HG02973 (cell line): Measurements from ENCODE around the gene NAV2.
A peak's percentile ranks its signal among the peaks of the same experiment; 100 is the strongest.

Experiments
- ATAC-seq: cut with Tn5 transposase; IDR thresholded peaks from one replicate; pipeline ENCODE4 v1.9.1; 2021; ENCODE audit warnings: moderate library complexity; ENCODE audit not compliant: unreplicated experiment

NAV2 gene

GRCh38 chr11:20031155-20032001, 318.7 kb downstream of the NAV2 start:
- ATAC-seq: no peak

- ATAC-seq: no peak
Measured at GRCh38 chr11:20032127-20032526, 319.5 kb downstream of the NAV2 start.

DNA sequence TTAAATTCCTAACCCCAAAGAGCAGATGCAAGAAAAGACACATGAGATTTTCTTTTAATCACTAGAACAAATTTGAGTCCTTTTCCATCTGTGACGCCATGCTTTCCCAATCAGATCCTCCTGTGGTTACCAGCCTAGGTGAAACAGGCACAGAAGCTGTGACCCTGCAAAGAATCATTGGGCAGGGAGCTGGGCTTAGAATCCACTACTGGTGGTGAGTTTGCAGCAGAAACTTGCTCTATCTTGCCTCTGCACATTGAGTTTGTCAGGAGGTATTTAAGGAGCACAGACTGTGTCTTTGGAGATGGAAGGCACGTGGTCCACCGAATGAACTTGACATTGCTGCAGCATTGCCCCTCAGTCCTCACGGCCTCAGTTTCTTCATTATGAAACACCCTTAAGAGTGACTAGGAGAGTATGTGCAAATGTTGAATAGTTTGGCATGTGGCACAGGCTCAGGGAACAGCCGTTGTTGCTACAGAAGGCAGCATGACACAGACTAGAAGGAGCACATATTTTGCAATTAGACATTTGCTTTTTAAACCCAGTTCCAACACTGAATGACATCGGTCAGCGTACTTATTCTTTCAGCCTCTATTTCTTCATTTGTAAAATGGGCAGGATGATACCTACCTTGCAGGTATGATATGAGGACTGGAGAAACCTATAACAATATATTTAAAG, 320.1 kb downstream of the NAV2 start:
- ATAC-seq: no peak

GRCh38 chr11:20033806-20034205, 321.2 kb downstream of the NAV2 start:
- ATAC-seq: no peak

GRCh38 chr11:20034941-20035340, 322.3 kb downstream of the NAV2 start:
- ATAC-seq: no peak

DNA sequence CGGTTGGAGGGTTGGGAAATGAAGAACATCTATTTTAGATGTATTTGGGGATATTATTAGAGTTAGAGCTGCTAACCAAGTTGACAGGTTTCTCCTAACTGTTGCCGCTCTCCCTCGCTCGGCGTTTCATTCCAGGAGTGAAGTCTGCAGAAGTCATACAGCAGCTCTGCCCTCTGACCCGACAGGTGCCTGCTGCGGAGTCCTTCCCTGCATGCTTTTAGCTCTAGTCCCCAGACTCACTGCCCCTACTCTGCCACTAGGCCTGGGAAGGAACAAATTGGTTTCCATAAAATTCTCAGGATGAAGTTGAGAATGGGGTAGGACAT, 322.7 kb downstream of the NAV2 start:
- ATAC-seq: no peak

DNA sequence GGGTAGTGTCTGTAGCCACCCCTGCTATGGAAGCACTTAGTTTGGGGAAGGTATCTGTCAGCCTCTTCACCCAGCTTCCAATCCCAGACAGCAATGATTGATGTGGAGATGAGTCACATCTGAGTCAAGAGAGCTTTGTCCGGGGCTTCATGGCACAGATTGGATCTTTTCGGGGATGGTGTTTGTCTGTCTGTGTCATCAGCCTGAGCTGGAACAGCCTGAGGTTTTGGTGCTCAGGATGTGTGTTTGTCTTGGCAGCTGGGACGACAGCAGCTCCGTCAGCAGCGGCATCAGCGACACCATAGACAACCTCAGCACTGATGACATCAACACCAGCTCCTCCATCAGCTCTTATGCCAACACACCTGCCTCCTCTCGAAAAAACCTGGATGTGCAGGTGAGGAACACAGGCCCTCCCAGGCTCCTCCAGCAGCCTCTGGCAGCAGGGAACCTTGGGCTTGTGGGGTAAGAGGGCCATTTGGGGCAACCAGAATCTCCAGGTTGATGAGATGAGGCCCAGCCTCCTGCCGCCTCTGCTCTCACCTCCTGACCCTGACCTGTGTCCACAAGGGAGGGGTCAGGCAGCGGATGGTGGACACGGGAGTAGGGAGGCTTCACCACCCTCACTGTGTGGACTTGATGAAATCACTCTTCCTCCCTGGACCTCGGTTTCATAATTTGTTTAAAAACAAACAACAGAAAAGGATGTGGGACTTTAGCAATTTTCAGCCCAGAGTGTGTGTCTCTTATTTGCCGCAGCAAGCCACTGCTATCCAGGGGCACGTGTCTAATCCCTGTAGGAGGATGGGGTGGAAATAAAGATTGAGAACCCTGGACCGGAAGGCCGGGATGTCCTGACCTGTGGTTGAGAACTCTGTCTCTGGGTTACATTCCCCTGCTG, 323.3 kb downstream of the NAV2 start:
- no peak for ATAC-seq

DNA sequence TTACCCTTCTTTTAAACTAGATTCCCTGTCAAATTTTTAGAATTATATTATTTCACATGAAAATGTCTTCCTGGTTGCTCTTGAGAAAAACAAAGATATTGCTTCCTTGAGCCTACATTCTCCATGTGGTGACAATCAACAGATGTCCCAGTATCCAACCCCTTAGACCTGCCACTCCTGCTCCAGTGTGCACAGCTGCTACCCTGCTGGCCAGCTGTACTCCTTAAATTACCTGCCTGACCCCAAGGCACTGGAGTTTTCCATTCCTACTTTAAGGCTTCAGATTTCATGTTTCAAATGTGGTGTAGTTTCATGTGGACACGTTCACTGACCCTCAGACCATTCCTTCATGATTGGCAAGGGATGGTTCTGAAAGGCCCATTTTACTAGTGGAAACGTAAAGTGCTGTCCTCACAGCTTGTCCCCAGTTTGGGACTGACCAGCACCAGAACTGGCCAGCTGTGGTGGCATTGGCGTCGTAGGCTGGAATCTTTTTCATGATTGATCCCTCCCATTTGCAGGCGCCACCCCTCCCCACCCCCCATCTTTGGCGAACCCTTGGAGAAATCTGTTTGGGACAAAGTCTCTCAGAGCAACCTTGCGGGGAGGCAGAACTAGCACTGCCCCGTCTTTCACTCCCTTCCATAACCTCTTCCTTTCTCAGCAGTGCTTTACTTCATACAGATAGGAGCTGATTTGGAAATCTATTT, 324.1 kb downstream of the NAV2 start:
- no peak for ATAC-seq

DNA sequence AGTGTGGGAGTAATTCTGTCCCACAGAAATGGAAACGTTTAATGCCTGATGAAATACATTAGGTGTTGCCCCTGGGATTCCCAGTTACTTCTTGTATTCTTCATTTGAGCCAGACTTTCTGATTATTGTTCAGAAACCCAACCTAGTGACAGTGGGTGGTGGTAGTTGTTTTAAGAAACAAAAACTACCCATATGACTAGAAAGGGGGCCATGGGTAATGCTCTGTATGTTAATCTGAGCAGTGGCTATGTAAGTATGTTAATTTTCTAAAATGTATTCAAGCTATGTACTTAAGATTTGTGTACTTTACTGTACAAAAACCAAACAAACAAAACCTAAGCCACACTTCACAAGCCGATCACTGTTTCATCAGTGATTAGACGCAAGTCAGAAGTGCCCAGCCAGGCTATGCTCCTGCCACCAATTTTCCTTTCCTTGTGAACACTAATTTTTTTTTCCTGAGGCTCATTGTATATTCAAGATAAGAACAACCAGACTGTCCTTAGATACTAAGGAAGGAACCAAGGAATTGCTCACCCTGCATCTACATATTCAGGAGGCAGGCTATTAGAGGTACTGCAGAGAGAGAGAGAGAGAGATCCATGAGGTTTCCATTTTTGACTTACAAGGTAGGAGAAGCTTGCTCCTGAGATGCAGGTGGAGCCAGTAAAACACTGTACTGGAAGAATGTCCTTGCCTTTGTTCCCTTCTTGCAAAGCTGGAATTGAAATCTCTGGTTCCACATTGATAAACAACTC, 324.9 kb downstream of the NAV2 start:
- ATAC-seq: peak; percentile 63

DNA sequence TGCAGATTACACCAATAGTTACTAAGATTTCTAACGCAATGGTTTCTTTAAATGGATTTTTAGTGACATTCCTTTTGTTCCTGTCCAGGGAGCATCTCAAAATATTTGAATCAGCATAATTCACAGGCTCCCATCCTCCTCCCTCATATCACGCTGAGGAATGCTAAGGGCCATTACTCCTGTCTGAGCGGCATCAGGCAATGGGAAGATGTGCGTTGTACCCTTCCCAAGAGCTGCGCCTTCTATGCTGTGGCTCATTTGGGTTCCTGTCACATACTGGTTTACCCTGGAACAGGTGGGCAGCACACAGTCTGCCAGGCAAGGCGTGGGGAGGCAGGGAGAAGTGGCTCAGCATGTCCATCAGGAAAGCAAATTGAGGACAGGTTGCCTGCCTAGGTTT, 325.8 kb downstream of the NAV2 start:
- ATAC-seq: no peak

DNA sequence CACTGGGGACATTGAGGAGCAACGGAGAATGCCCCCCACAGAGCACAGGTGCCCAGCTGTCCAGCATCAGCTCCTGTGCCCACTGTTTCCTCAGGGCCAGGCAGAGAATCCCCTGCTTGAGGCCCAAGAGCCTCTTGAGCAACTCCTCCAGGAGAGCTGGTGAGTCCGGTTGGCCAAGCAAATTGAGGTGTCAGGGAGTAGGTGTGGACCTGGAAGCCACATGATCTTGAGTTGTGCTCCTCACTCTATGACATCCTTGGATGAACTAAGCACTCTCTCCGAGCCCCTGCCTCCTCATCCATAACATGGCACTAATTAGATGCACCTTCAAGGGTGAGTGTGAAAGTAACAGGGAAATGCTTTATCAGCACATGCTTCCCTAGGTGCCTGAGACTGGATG, 326.3 kb downstream of the NAV2 start:
- no peak for ATAC-seq

DNA sequence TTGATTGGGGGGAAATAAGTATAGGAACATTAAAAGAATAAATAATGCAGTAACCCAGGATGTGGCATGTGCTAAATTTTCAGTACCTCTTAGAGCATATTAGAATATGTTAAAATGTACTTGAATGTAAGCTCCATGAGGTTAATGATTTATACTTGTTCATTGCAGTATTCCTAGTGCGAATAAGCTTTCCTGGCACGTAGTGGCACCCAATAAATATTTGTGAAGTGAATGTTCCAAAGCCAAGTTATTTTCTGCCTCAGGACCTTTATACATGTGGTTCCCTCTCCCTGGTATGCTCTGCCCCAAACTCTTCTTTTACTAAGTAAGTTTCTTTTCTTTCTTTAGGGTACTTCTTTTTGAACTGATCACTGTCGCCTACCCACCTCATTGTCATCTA, 328.9 kb downstream of the NAV2 start:
- no peak for ATAC-seq

GRCh38 chr11:20042045-20042639, 329.5 kb downstream of the NAV2 start:
- ATAC-seq: no peak

DNA sequence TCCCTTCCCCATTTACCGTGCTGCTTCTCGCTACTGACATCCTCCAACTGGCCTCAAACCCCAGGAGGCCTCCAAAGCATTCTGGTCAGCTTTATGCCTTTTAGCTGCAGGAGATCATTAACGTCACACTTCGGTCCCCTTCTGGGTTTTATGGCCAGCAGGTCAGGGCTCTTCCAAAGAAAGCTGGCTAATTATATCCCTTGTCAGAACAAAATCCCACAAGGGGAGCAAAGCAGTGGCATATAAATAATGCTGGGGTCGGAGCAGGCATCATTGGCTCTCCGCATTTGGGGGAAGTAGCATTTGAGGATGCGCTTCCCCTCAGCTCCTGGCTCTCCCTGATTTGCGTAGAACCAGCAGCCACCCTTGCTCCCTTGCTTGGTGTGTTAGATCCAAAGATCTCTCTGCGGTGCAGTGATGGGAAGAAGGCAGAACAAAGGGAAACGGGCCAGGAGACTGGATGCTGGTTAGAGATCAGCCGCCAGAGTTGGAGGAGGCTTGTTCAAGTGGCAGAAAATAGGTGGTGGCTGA, 330.2 kb downstream of the NAV2 start:
- no peak for ATAC-seq

- ATAC-seq: no peak
Measured at GRCh38 chr11:20043992-20044391, 331.4 kb downstream of the NAV2 start.

DNA sequence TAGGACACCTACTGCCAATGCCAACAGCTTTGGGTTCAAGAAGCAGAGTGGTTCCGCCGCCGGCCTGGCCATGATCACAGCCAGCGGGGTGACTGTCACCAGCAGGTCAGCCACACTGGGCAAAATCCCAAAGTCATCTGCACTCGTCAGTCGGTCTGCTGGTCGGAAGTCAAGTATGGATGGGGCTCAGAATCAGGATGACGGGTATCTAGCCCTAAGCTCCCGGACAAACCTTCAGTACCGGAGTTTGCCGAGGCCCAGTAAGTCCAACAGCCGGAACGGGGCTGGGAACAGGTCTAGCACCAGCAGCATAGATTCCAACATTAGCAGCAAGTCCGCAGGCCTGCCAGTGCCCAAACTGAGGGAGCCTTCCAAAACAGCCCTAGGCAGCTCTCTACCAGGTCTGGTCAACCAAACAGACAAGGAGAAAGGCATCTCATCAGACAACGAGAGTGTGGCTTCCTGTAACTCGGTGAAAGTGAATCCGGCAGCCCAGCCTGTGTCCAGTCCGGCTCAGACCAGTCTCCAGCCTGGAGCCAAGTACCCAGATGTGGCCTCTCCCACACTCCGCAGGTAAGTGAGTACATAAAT, 332.6 kb downstream of the NAV2 start:
- no peak for ATAC-seq

DNA sequence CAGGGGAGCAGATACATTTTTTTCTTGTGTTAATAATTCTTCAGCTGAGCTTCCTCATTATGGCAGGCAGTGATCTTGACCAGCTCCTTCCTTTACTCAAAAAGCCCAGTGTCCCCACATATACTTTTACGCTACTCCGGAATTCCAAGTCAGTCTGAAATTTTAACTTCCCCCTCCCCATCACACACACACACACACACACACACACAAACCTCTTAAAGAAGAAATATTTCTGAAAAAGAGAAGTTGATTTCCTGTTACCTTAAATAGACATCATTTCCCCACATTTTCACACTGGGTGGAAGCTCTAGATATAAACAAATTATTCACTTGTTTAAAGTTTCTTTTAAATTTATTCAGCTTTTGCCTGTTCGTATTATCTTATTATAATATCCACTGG, 333.8 kb downstream of the NAV2 start:
- no peak for ATAC-seq

DNA sequence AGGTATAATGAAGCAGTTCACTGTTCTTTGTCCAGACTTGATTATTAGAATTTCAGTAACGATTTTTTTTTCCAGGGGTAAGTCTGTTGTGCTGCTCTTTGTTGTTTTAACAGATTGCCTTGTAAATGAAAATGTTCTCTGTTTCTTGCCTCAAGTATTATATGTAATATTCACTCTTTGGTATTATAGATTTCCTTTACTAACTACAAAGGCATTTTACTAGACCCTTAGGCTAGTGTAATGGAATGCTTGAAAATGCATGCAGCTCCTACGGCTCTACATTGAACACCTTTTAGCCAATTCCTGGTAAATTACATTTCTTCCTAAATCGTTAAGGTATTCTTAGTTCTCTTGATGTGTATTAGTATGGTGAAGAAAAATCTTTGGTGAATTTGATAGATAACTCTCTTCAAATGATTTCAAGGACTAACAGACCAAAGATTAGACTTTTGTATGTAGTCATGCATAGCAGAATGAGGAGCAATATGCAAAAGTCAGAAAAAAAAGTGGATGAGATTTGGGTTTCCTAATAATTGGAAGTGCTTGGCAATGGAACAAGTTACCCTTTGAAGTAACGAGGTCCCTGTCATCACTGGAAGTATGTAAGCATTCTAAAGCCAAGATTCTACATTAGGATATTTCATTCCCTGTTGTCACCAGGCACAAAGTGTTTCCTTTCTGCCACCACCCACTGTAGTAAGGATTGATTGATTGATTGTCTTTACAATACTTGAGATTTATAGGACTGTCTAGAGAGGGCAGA, 334.6 kb downstream of the NAV2 start:
- ATAC-seq: no peak

- ATAC-seq: no peak
Measured at GRCh38 chr11:20047769-20048154, 335.1 kb downstream of the NAV2 start.
